DND-41 (cell line): ENCODE results near the gene BPIFB4.
"Not testable (repeated sequence)": the region's sequence is repeated elsewhere in the genome, so short reads cannot be mapped to it uniquely, and the experiment has no call there.

Experiments used
- ATAC-seq: fragments of 200-7000 bp; cut with Tn5 transposase; 3 replicates; pipeline ENCODE4 v1.9.1; 2021; ENCODE audit warnings: low read depth; ENCODE audit not compliant: insufficient read depth
- DNase-seq: peaks from one replicate; pipeline ENCODE4 v3.0.0-alpha.2; 2020
- H2AFZ ChIP-seq: 2 replicates; pipeline ENCODE4 v1.6.0; 2012; ENCODE audit warnings: low read depth, low read length
- H3K27ac ChIP-seq: 2 replicates; pipeline ENCODE4 v1.5.1; 2012; ENCODE audit warnings: low read length, inconsistent platforms
- H3K27me3 ChIP-seq: fragments of 200-600 bp; sonication (generic); 2 replicates; pipeline ENCODE4 v1.6.0; 2012; ENCODE audit warnings: low read length, mild to moderate bottlenecking, inconsistent platforms; ENCODE audit not compliant: insufficient read depth, poor library complexity
- H3K36me3 ChIP-seq: 2 replicates; pipeline ENCODE4 v1.5.1; 2012; ENCODE audit warnings: low read length, inconsistent platforms; ENCODE audit not compliant: insufficient read depth
- H3K4me1 ChIP-seq: 2 replicates; pipeline ENCODE4 v1.5.1; 2012; ENCODE audit warnings: mild to moderate bottlenecking, low read length; ENCODE audit not compliant: insufficient read depth
- H3K4me2 ChIP-seq: 2 replicates; pipeline ENCODE4 v1.6.0; 2012; ENCODE audit warnings: mild to moderate bottlenecking, moderate library complexity, low read length, inconsistent platforms; ENCODE audit not compliant: insufficient read depth
- H3K4me3 ChIP-seq, 2 experiments: fragments of 200-600 bp in 1 of 2; shearing (Covaris generic) in 1 of 2; 2 replicates each; pipeline ENCODE4 v1.5.1; 2012 to 2016; ENCODE audit warnings: inconsistent platforms in 2 of 2, low read length in 2 of 2, mild to moderate bottlenecking in 2 of 2, low read depth in 1 of 2, moderate library complexity in 1 of 2
- H3K79me2 ChIP-seq: 2 replicates; pipeline ENCODE4 v1.6.0; 2012; ENCODE audit warnings: low read length, inconsistent platforms; ENCODE audit not compliant: insufficient read depth
- H3K9ac ChIP-seq: 2 replicates; pipeline ENCODE4 v1.6.0; 2012; ENCODE audit warnings: low read depth, mild to moderate bottlenecking, inconsistent platforms, low read length, moderate library complexity
- H3K9me3 ChIP-seq: 2 replicates; pipeline ENCODE4 v1.5.1; 2012; ENCODE audit warnings: low read length, moderate library complexity, mild to moderate bottlenecking, inconsistent platforms; ENCODE audit not compliant: insufficient read depth, severe bottlenecking
- H4K20me1 ChIP-seq: 2 replicates; pipeline ENCODE4 v1.6.0; 2012; ENCODE audit warnings: low read length; ENCODE audit not compliant: insufficient read depth
- CTCF ChIP-seq: IDR thresholded peaks from 2 replicates; pipeline ENCODE4 v1.5.1; 2012; ENCODE audit warnings: borderline replicate concordance, low read length, moderate library complexity, mild to moderate bottlenecking; ENCODE audit not compliant: poor library complexity, severe bottlenecking; ENCODE audit errors: extremely low read depth
- EZH2 ChIP-seq: IDR thresholded peaks from 3 replicates; pipeline ENCODE4 v1.6.1; 2012; ENCODE audit warnings: borderline replicate concordance, low read depth, mild to moderate bottlenecking, moderate library complexity, low read length, inconsistent platforms; ENCODE audit not compliant: severe bottlenecking

Gene BPIFB4

GRCh38 chr20:33042983-33043730, 36.3 kb upstream of the BPIFB4 start:
- Histone ChIP-seq H3K4me2 (no peak overlapping the region), H3K4me1 (no peaks in the 10 kb centered on the region), H3K9ac (no peak overlapping the region), H3K79me2 (no peaks in the 10 kb centered on the region), H3K4me3 (no peak overlapping the region), H2AFZ (no peak overlapping the region), H4K20me1 (no peaks in the 10 kb centered on the region), H3K27ac (no peak overlapping the region), H3K27me3 (no peaks in the 10 kb centered on the region), H3K9me3 (peaks cover 6% of the 10 kb centered on the region), H3K36me3 (no peaks in the 10 kb centered on the region)
- ATAC-seq (no peak), DNase-seq (no peak)
- TF ChIP-seq EZH2: no peak
- TF ChIP-seq CTCF: no peak

- H3K4me2 ChIP-seq: no peak overlapping the region
- TF ChIP-seq EZH2: no peak
- ATAC-seq: no peak
Measured at GRCh38 chr20:33043731-33044181, 35.7 kb upstream of the BPIFB4 start.

GRCh38 chr20:33045129-33045721, 34.2 kb upstream of the BPIFB4 start:
- ATAC-seq, H3K9me3 ChIP-seq, H3K4me3 ChIP-seq, H3K27me3 ChIP-seq, H3K27ac ChIP-seq, H4K20me1 ChIP-seq, H3K9ac ChIP-seq, H3K79me2 ChIP-seq, H3K4me1 ChIP-seq, H3K4me2 ChIP-seq, H2AFZ ChIP-seq, H3K36me3 ChIP-seq: not testable (repeated sequence)
- peak; percentile 26 for DNase-seq

More at GRCh38 chr20:33043731-33044181, 35.7 kb upstream of the BPIFB4 start:
- Histone ChIP-seq H3K79me2 (no peaks in the 10 kb centered on the region), H3K4me3 (no peak overlapping the region), H4K20me1 (no peaks in the 10 kb centered on the region), H3K9me3 (peaks cover 6% of the 10 kb centered on the region), H3K4me1 (no peaks in the 10 kb centered on the region), H3K9ac (no peak overlapping the region), H3K36me3 (no peaks in the 10 kb centered on the region), H3K27me3 (no peaks in the 10 kb centered on the region), H2AFZ (no peak overlapping the region), H3K27ac (no peak overlapping the region)
- DNase-seq: no peak

- no peak overlapping the region for H2AFZ ChIP-seq
- TF ChIP-seq CTCF (no peak), EZH2 (no peak)
- H3K9me3 ChIP-seq: peaks cover 6% of the 10 kb centered on the region
- ATAC-seq (no peak), DNase-seq (no peak)
- no peak overlapping the region for H3K27ac ChIP-seq
- H3K4me1 ChIP-seq: no peaks in the 10 kb centered on the region
- no peak overlapping the region for H3K4me2 ChIP-seq
- no peaks in the 10 kb centered on the region for H3K27me3 ChIP-seq
- no peaks in the 10 kb centered on the region for H4K20me1 ChIP-seq
- no peaks in the 10 kb centered on the region for H3K79me2 ChIP-seq
- H3K9ac ChIP-seq: no peak overlapping the region
- H3K4me3 ChIP-seq: no peak overlapping the region
- no peaks in the 10 kb centered on the region for H3K36me3 ChIP-seq
Measured at GRCh38 chr20:33046412-33046811, 33.0 kb upstream of the BPIFB4 start.
